HepG2 (cell line): ENCODE data around the gene MRGPRG. TPM values are rescaled to one million over a fixed set of nuclear protein-coding genes. Genes with fewer than 3 reads are reported as not detected.

Experiments
- ATAC-seq: fragments of 200-7000 bp; cut with Tn5 transposase; 3 replicates; pipeline ENCODE4 v1.9.1; 2020; ENCODE audit warnings: mild to moderate bottlenecking, moderate library complexity
- BruUV-seq: library from RNA; stranded (reverse); fragments of 400-500 nt; replicated peaks from 2 replicates; lab custom pipeline; 2021; lab: Mats Ljungman, UMichigan
- CTCF ChIA-PET: fragments of 300-600 bp; formaldehyde crosslinking; extraction: SDS; loops from one replicate; lab custom pipeline; 2021; ENCODE audit warnings: low total read pairs, inconsistent platforms, low intra/inter-chr PET ratio; lab: Yijun Ruan, JAX
- POLR2A ChIA-PET: fragments of 350-600 bp; sonication (Branson Sonifier 250); formaldehyde crosslinking; loops from one replicate; lab custom pipeline; 2020; ENCODE audit warnings: antibody characterized with exemption, inconsistent platforms; lab: Yijun Ruan, JAX
- DNase-seq: peaks from one replicate; pipeline ENCODE4 v3.0.0-alpha.2; 2015; ENCODE audit warnings: low spot score
- FAIRE-seq: peaks from 3 replicates; lab custom pipeline; 2011; peaks lifted over from hg19 to GRCh38; lab: Jason Lieb, UNC
- H2AFZ ChIP-seq: one replicate; pipeline ENCODE4 v1.6.1; 2011; ENCODE audit warnings: low read length, inconsistent platforms
- H3K27ac ChIP-seq: fragments of 300-600 bp; 3 replicates; pipeline ENCODE4 v1.8.0; 2011; ENCODE audit warnings: mixed run types, mild to moderate bottlenecking, mixed read lengths, low read length, inconsistent platforms; ENCODE audit not compliant: insufficient read depth; ENCODE audit errors: extremely low read length
- H3K27me3 ChIP-seq, 2 experiments: fragments of 200-600 bp in 1 of 2; 2 replicates in 1 of 2; 3 replicates in 1 of 2; pipeline versions ENCODE4 v1.6.0 to v1.8.0; 2011; ENCODE audit warnings: low read length in 2 of 2, mild to moderate bottlenecking in 2 of 2, moderate library complexity in 2 of 2, inconsistent platforms in 1 of 2; ENCODE audit not compliant: insufficient read depth in 2 of 2, control insufficient read depth in 1 of 2
- H3K36me3 ChIP-seq, 2 experiments: fragments of 200-600 bp in 1 of 2; replicated peaks in 1 of 2; 2 replicates in 1 of 2; 3 replicates in 1 of 2; pipeline versions ENCODE4 v1.5.1 to v1.8.0; 2011; ENCODE audit warnings: low read length in 2 of 2, inconsistent platforms in 1 of 2; ENCODE audit not compliant: insufficient read depth in 2 of 2, control insufficient read depth in 1 of 2
- H3K4me1 ChIP-seq: 2 replicates; pipeline ENCODE4 v1.5.1; 2012; ENCODE audit warnings: low read length, inconsistent platforms; ENCODE audit not compliant: insufficient read depth
- H3K4me2 ChIP-seq: 2 replicates; pipeline ENCODE4 v1.6.0; 2011; ENCODE audit warnings: low read depth, low read length, inconsistent platforms
- H3K4me3 ChIP-seq, 3 experiments: fragments of 200-600 bp in 1 of 3; sonication (generic), shearing (Covaris generic) in 1 of 3; replicated peaks in 1 of 3; 2 replicates each; pipeline ENCODE4 v1.5.1; 2011 to 2016; ENCODE audit warnings: low read length in 3 of 3, inconsistent platforms in 2 of 3, low read depth in 2 of 3, mild to moderate bottlenecking in 2 of 3, control low read depth in 1 of 3, mixed read lengths in 1 of 3; ENCODE audit not compliant: insufficient read depth in 1 of 3
- H3K79me2 ChIP-seq: one replicate; pipeline ENCODE4 v1.6.1; 2011; ENCODE audit warnings: low read length, inconsistent platforms; ENCODE audit not compliant: insufficient read depth
- H3K9ac ChIP-seq: 2 replicates; pipeline ENCODE4 v1.6.0; 2011; ENCODE audit warnings: mild to moderate bottlenecking, low read depth, low read length, inconsistent platforms; ENCODE audit not compliant: insufficient read depth
- H3K9me3 ChIP-seq: 2 replicates; pipeline ENCODE4 v1.5.1; 2012; ENCODE audit warnings: mild to moderate bottlenecking, low read length
- H4K20me1 ChIP-seq: 2 replicates; pipeline ENCODE4 v1.6.0; 2011; ENCODE audit warnings: inconsistent platforms, mild to moderate bottlenecking, low read length, moderate library complexity; ENCODE audit not compliant: insufficient read depth
- FIP1L1 ChIP-seq: fragments of 200-400 bp; formaldehyde crosslinking; IDR thresholded peaks from 2 replicates; pipeline ENCODE4 v1.6.1; 2018; ENCODE audit warnings: low read depth, mild to moderate bottlenecking, low read length, moderate library complexity, borderline replicate concordance; ENCODE audit not compliant: insufficient read depth
- PTBP1 ChIP-seq: fragments of 200-400 bp; formaldehyde crosslinking; IDR thresholded peaks from 2 replicates; pipeline ENCODE4 v1.6.1; 2018; ENCODE audit warnings: low read length, low read depth; ENCODE audit not compliant: poor library complexity, severe bottlenecking
- RORA ChIP-seq: sonication (generic); formaldehyde crosslinking; IDR thresholded peaks from 2 replicates; pipeline ENCODE4 v1.5.0; 2020; ENCODE audit warnings: mild to moderate bottlenecking, missing genetic modification reagents, moderate library complexity
- SKI ChIP-seq: fragments of 450-650 bp; IDR thresholded peaks from one replicate; pipeline ENCODE4 v1.6.1; 2018; ENCODE audit warnings: mild to moderate bottlenecking; ENCODE audit not compliant: partially characterized antibody
- SNRNP70 ChIP-seq: fragments of 200-400 bp; formaldehyde crosslinking; IDR thresholded peaks from 2 replicates; pipeline ENCODE4 v1.6.1; 2017; ENCODE audit warnings: mild to moderate bottlenecking, low read depth, low read length, moderate library complexity
- SP4 ChIP-seq: sonication (generic); formaldehyde crosslinking; IDR thresholded peaks from 2 replicates; pipeline ENCODE4 v1.8.1; 2023; ENCODE audit warnings: mild to moderate bottlenecking, missing genetic modification reagents
- TRIM24 ChIP-seq: sonication (generic); formaldehyde crosslinking; IDR thresholded peaks from 2 replicates; pipeline ENCODE4 v1.8.0; 2022; ENCODE audit warnings: mild to moderate bottlenecking, missing genetic modification reagents
- ZEB1 ChIP-seq: IDR thresholded peaks from 2 replicates; pipeline ENCODE4 v1.6.1; 2012; ENCODE audit warnings: mild to moderate bottlenecking, low read depth, inconsistent platforms; ENCODE audit not compliant: insufficient replicate concordance
- ZNF235 ChIP-seq: sonication (generic); formaldehyde crosslinking; IDR thresholded peaks from 2 replicates; pipeline ENCODE4 v1.8.1; 2023; ENCODE audit warnings: mild to moderate bottlenecking, missing genetic modification reagents, borderline replicate concordance
- ZNF282 ChIP-seq: fragments of 450-650 bp; IDR thresholded peaks from 2 replicates; pipeline ENCODE4 v1.6.1; 2018; ENCODE audit not compliant: partially characterized antibody
- ZNF432 ChIP-seq: sonication (generic); formaldehyde crosslinking; IDR thresholded peaks from 2 replicates; pipeline ENCODE4 v1.5.0; 2020; ENCODE audit warnings: missing genetic modification reagents, mild to moderate bottlenecking, borderline replicate concordance
- ZNF615 ChIP-seq: sonication (generic); formaldehyde crosslinking; IDR thresholded peaks from 2 replicates; pipeline ENCODE4 v1.5.0; 2020; ENCODE audit warnings: mild to moderate bottlenecking, missing genetic modification reagents, borderline replicate concordance
- ZNF672 ChIP-seq: sonication (generic); formaldehyde crosslinking; IDR thresholded peaks from 2 replicates; pipeline ENCODE4 v1.8.1; 2022; ENCODE audit warnings: missing genetic modification reagents
- in situ Hi-C: cut with HindIII; loops from 2 replicates; pipeline ENCODE4 v1.10.0; 2017; ENCODE audit warnings: low pct_unique_long_range_greater_than_20kb; ENCODE audit not compliant: extremely low pct_ligation_motif_present
- intact Hi-C: fragments of 100-400 bp; cut with micrococcal nuclease; formaldehyde crosslinking; loops from one replicate; pipeline ENCODE4 v1.10.0; 2022; ENCODE audit not compliant: unreplicated experiment
- polyA plus RNA-seq, 8 experiments: library from polyadenylated mRNA; depleted of rRNA in 3 of 8; stranded (reverse) in 7 of 8; unstranded in 1 of 8; fragments of >200 nt; fragmentation: Illumina TruSeq in 4 of 8; extraction: Trizol in 4 of 8; gene quantifications; 2 replicates each; pipeline versions ENCODE4 v1.2.1 to v1.2.3, GENCODE V29; 2011 to 2016; ENCODE audit warnings: low read depth in 4 of 8, missing spikeins in 1 of 8, mixed read lengths in 1 of 8; ENCODE audit not compliant: insufficient read depth in 1 of 8
- total RNA-seq, 5 experiments: library from RNA; depleted of rRNA; stranded (reverse); fragments of >200 nt; fragmentation: Illumina TruSeq; extraction: Trizol; gene quantifications; 2 replicates each; pipeline ENCODE4 v1.2.3, GENCODE V29; 2016; ENCODE audit warnings: low read depth in 1 of 5
- TF ChIP-seq, protein P1 (sequence below): sonication (generic); formaldehyde crosslinking; IDR thresholded peaks from 2 replicates; pipeline ENCODE4 v1.4.0; 2020; ENCODE audit warnings: mild to moderate bottlenecking, missing genetic modification reagents
- TF ChIP-seq, protein P2 (sequence below): sonication (generic); formaldehyde crosslinking; IDR thresholded peaks from 2 replicates; pipeline ENCODE4 v1.5.1; 2020; ENCODE audit warnings: mild to moderate bottlenecking, missing genetic modification reagents, borderline replicate concordance
- TF ChIP-seq, protein P3 (sequence below): sonication (generic); formaldehyde crosslinking; IDR thresholded peaks from 2 replicates; pipeline ENCODE4 v1.5.1; 2020; ENCODE audit warnings: mild to moderate bottlenecking, moderate library complexity, missing genetic modification reagents
- TF ChIP-seq, protein P4 (sequence below): sonication (generic); formaldehyde crosslinking; IDR thresholded peaks from 2 replicates; pipeline ENCODE4 v1.4.0; 2020; ENCODE audit warnings: missing genetic modification reagents; ENCODE audit errors: not compliant biosample characterization
- TF ChIP-seq, protein P5 (sequence below): sonication (generic); IDR thresholded peaks from 2 replicates; pipeline ENCODE4 v1.6.1; 2016; ENCODE audit warnings: low read depth, borderline replicate concordance

The MRGPRG gene
- total and polyA plus RNA-seq, 2 of the 13 experiments (the other 11 are each of a cell fraction or from before 2014, with no cell fraction given) = not detected

DNA sequence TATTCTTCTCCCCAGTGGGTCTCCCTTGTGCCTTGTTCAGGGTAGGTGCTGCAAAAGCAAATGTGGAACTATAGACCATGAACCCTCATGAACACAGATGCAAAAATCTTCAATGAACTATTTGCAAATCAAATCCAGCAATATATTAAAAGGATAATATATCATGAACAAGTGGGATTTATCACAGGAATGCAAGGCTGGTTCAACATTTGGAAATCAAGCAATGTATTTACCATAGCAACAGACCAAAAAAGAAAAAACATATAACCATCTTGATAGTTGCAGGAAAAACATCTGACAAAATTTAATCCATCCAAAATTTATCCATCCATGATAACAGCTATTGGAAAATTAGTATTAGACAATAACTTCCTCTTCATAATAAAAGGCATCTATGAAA lies 42.1 kb downstream of the MRGPRG start:
- no peaks in the 10 kb centered on the region for H3K79me2 ChIP-seq
- H3K4me3 ChIP-seq = no peak overlapping the region
- H4K20me1 ChIP-seq = no peaks in the 10 kb centered on the region
- no peak overlapping the region for H3K4me2 ChIP-seq
- no peaks in the 10 kb centered on the region for H3K4me1 ChIP-seq
- POLR2A ChIA-PET = no interaction called here
- no peak for DNase-seq
- H3K9me3 ChIP-seq = peaks cover 17% of the 10 kb centered on the region
- intact Hi-C loops = no loop called here
- H2AFZ ChIP-seq = no peak overlapping the region
- no TSS peak for BruUV-seq
- CTCF ChIA-PET = no interaction called here
- no peak for ATAC-seq
- H3K27me3 ChIP-seq = peaks cover under 1 to 17% of the 10 kb centered on the region in 2 experiments; a peak in 4 of 5 replicates
- no peak for FAIRE-seq
- no peak overlapping the region for H3K9ac ChIP-seq
- H3K36me3 ChIP-seq = no peaks in the 10 kb centered on the region
- in situ Hi-C loops = no loop called here
- H3K27ac ChIP-seq = no peak overlapping the region
- TF ChIP-seq TRIM24 (CRISPR knock-in tag) (no peak), ZNF235 (CRISPR knock-in tag) (no peak), RORA (no peak), SNRNP70 (no peak), ZEB1 (no peak), ZNF672 (CRISPR knock-in tag) (no peak), ZNF615 (CRISPR knock-in tag) (no peak), SP4 (no peak), ZNF282 (no peak), SKI (no peak), ZNF432 (CRISPR knock-in tag) (no peak), FIP1L1 (no peak), PTBP1 (no peak)
- TF ChIP-seq, protein P1, sequence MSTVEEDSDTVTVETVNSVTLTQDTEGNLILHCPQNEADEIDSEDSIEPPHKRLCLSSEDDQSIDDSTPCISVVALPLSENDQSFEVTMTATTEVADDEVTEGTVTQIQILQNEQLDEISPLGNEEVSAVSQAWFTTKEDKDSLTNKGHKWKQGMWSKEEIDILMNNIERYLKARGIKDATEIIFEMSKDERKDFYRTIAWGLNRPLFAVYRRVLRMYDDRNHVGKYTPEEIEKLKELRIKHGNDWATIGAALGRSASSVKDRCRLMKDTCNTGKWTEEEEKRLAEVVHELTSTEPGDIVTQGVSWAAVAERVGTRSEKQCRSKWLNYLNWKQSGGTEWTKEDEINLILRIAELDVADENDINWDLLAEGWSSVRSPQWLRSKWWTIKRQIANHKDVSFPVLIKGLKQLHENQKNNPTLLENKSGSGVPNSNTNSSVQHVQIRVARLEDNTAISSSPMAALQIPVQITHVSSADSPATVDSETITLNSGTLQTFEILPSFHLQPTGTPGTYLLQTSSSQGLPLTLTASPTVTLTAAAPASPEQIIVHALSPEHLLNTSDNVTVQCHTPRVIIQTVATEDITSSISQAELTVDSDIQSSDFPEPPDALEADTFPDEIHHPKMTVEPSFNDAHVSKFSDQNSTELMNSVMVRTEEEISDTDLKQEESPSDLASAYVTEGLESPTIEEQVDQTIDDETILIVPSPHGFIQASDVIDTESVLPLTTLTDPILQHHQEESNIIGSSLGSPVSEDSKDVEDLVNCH (CRISPR knock-in tag) = no peak
- TF ChIP-seq, protein P2, sequence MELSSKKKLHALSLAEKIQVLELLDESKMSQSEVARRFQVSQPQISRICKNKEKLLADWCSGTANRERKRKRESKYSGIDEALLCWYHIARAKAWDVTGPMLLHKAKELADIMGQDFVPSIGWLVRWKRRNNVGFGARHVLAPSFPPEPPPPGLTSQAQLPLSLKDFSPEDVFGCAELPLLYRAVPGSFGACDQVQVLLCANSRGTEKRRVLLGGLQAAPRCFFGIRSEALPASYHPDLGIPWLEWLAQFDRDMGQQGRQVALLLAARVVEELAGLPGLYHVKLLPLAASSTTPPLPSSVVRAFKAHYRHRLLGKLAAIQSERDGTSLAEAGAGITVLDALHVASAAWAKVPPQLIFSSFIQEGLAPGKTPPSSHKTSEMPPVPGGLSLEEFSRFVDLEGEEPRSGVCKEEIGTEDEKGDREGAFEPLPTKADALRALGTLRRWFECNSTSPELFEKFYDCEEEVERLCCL = no peak
- TF ChIP-seq, protein P3, sequence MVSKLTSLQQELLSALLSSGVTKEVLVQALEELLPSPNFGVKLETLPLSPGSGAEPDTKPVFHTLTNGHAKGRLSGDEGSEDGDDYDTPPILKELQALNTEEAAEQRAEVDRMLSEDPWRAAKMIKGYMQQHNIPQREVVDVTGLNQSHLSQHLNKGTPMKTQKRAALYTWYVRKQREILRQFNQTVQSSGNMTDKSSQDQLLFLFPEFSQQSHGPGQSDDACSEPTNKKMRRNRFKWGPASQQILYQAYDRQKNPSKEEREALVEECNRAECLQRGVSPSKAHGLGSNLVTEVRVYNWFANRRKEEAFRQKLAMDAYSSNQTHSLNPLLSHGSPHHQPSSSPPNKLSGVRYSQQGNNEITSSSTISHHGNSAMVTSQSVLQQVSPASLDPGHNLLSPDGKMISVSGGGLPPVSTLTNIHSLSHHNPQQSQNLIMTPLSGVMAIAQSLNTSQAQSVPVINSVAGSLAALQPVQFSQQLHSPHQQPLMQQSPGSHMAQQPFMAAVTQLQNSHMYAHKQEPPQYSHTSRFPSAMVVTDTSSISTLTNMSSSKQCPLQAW = no peak
- TF ChIP-seq, protein P4, sequence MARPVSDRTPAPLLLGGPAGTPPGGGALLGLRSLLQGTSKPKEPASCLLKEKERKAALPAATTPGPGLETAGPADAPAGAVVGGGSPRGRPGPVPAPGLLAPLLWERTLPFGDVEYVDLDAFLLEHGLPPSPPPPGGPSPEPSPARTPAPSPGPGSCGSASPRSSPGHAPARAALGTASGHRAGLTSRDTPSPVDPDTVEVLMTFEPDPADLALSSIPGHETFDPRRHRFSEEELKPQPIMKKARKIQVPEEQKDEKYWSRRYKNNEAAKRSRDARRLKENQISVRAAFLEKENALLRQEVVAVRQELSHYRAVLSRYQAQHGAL (CRISPR knock-in tag) = no peak
- TF ChIP-seq, protein P5, sequence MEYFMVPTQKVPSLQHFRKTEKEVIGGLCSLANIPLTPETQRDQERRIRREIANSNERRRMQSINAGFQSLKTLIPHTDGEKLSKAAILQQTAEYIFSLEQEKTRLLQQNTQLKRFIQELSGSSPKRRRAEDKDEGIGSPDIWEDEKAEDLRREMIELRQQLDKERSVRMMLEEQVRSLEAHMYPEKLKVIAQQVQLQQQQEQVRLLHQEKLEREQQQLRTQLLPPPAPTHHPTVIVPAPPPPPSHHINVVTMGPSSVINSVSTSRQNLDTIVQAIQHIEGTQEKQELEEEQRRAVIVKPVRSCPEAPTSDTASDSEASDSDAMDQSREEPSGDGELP = no peak
